A204.1 (cell line): ENCODE measurements around the gene AKR1B1.

Source experiments
- FAIRE-seq: peaks from 2 replicates; lab custom pipeline; 2012; peaks lifted over from hg19 to GRCh38; lab: Jason Lieb, UNC

The AKR1B1 gene

GRCh38 chr7:134469622-134470021 is 10.7 kb upstream of the AKR1B1 start:
- no peak for FAIRE-seq

DNA sequence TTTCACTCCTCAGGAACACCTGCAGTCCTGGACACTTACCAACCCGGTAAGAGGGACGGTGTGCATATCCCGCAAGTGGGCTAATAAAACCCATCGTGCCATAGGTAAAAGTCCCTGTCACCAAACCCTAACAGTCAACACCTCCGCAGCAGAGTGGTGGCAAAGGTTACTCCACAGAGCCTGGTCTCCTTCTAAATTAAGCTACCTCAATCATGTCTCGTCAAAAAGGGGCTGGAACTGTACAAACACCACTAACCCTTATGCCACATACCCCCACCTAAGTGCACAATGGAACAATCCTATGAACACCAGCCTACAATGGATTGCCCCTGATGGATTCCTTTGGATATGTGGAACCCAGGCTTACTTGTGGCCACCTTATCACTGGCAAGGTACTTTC is 9.6 kb upstream of the AKR1B1 start:
- FAIRE-seq = no peak

GRCh38 chr7:134468054-134468453 is 9.2 kb upstream of the AKR1B1 start:
- no peak for FAIRE-seq

DNA sequence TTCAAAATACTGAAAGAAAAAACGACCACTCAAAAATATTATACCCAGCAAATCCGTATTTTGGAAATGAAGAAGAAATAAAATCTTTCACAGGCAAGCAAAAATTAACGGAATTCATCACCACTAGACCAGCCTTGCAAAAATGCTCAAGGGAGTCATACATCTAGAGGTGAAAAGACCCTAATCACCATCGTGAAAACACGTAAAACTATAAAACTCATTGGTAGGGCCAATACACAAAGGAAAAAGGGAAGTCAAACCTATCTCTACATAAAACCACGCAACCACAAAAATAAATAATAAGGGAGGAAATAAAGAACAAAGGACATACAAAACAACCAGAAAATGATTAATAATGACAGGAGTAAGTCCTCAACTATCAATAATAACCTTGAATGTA is 6.6 kb upstream of the AKR1B1 start:
- FAIRE-seq = no peak

DNA sequence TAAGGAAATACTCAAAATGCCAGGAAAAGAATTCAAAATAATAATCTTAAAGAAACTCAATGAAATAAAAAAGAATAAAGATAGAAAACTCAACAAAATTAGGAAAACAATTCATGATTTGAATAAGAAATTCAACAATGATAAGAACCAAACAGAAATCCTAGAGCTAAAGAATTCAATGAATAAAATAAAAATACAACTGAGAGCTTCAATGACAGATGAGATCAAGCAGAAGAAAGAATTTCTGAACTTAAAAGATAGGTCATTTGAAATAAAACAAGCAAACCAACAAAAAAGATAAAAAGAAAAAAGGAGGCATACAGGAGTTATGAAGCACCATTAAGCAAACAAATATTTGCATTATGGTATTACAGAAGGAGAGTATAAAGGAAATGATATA is 5.6 kb upstream of the AKR1B1 start:
- no peak for FAIRE-seq

DNA sequence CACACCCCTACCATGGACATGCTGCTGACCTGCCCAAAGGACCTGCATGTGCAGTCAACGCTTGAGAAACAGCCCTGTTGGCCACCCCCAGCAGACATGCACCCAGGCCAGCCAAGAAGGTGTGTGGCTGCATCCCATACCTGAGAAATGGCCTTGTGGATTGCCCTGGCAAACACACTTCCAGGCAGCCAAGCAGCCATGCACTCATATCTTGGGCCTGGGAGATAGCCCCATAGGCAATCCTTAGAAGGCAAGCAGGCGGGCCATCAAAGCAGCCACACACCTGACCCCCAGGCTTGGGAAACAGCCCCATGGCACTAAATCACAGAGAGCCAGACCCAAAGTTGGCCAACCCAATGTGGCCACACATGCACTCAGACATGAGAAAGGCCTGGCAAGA is 4.9 kb upstream of the AKR1B1 start:
- no peak for FAIRE-seq

GRCh38 chr7:134462337-134462925 is 3.5 kb upstream of the AKR1B1 start:
- FAIRE-seq = no peak

DNA sequence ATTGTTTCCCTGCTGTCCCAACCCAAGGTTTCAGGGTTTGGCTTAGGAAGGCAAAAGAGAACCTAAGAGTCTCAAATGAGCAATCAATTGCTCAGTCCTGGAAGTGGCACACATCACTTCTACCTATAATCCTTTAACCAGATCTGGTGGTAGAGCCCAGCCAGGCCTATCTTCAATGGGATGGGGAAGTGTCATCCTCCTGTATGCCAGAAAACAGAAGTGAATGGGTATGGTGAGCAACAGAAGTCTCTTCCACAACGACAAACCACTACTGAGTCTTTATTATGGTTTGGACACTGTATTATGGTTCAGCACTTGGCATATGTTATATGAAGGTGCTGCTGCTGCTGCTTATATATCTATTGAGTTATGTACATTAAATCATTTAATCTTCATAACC is 3.0 kb upstream of the AKR1B1 start:
- no peak for FAIRE-seq

DNA sequence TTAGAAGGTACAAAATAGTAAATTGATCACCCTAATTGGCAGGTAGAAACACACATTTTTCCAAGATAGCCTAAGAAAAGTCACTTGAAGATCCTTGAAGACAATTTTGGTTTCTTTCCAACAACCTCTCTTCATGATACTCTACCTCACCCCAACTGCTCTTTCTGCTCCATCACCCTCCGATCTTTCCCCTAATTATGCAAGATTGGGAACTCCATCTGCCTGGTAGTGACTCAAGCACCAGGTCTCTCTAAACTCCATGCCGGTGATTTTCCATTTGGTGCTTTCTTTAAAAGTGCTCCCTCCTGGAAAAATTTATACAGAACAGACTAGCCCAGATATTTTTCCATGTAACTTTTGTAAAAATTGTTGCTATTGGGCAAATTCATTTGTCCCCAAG is 1.1 kb upstream of the AKR1B1 start:
- no peak for FAIRE-seq

- no peak for FAIRE-seq
Observed at GRCh38 chr7:134458341-134458805, 527 bp downstream of the AKR1B1 start.

- FAIRE-seq = no peak
Observed at GRCh38 chr7:134457210-134457609, 1.7 kb downstream of the AKR1B1 start.

DNA sequence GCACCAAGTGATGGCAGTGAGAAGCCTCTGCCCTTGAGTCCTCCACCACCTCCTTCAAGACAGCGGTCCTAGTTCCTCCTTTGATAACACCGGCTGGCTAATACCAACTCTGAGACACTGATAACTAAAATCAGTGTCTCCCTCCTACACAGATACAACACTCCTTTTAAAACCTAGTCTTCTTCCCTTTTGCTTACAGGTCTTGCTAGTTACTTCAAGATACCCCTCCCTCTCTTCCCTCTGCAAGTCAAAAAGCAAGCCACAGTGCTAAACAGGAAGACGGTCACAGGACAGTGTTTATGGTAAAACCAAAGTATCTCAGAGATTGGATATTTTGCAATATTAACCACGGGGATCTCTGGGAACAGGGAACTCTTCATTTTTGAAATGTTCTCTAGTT is 4.6 kb downstream of the AKR1B1 start:
- FAIRE-seq = no peak

- no peak for FAIRE-seq
Observed at GRCh38 chr7:134453518-134453917, 5.4 kb downstream of the AKR1B1 start.

- FAIRE-seq = no peak
Observed at GRCh38 chr7:134452991-134453473, 5.9 kb downstream of the AKR1B1 start.

DNA sequence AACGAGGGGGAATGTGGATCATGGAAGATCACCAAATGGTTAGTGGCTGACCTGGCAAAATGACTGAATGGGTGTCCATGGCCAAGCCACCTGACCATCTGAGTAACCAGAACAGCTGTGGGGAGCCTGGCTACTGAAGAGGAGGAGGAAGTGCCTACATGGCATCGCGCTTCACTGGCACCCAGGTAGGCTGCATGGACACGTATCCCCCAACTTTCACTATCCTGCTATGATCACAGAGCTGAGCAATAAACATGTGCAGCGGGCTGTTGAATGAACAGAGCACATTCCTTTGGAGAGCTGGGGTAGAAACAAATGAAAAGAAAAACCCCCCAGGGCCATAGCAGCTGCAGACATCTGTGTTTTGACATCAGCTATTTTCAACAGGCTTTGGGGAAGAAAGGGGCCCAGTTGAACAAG is 6.5 kb downstream of the AKR1B1 start:
- no peak for FAIRE-seq

- FAIRE-seq = no peak
Observed at GRCh38 chr7:134451656-134452055, 7.2 kb downstream of the AKR1B1 start.

- FAIRE-seq = no peak
Observed at GRCh38 chr7:134450294-134451000, 8.5 kb downstream of the AKR1B1 start.

- no peak for FAIRE-seq
Observed at GRCh38 chr7:134449680-134450079, 9.2 kb downstream of the AKR1B1 start.

GRCh38 chr7:134448356-134449229 is 10.3 kb downstream of the AKR1B1 start:
- no peak for FAIRE-seq

DNA sequence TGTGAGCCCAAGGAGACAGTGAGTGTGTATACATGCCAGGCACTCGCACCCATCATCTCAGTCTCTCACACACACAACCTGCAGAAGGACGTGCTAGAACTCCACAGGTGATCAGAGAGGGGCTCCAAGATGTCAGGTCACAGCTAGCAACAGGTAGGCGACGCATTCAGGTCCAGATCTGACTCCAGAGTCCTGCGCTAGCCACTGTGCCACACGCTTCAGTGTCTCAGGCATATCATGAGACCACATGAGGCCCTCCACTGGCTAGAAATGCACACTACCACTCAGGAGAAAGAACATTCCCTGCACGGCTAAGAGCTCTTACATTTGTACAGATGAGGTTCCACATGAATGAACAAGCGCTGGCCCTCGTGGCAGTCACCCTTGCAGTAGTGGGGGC is 11.5 kb downstream of the AKR1B1 start:
- no peak for FAIRE-seq

DNA sequence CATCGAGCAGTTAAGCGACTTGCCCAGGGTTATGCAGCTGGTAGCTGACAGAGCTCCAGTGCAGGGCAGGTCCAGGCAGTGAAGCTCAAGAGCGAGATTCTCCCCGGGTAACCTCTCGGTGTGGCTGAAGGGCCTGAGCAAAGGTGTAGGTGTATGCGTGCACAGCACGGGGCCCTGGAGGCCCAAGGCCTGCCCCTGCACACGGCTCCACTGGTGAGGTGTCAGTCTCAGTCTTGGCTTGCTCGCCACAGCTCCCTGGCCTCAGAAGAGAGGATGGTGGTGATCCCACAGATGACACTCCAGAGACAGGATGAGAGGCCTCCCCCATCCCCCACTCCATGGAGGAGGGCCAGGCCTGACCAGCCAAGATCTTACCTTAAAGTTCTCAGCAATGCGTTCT is 12.0 kb downstream of the AKR1B1 start:
- no peak for FAIRE-seq

DNA sequence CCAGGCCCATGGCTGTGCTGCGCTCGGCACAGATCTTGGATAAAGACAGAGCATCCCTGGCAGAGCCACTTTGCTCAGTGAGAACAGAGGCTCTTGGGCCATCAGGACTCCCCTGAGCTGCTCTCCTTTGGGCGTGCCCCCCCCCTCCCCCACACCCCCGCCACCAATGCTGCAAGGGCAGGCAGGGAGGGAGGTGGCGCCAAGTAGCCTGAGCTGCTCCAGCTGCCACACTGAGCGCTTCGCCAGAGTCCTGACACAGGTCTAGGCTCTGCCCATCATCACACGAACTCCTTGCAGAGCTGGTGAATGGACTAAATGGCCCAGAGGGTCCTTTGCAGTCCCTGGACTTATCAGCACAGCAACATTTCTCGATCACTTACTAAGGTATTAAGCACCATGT is 12.5 kb downstream of the AKR1B1 start:
- no peak for FAIRE-seq

GRCh38 chr7:134444961-134445315 is 14.0 kb downstream of the AKR1B1 start:
- no peak for FAIRE-seq
